Measurements from ENCODE around the gene L3MBTL1. TPM values are rescaled to one million over a fixed set of nuclear protein-coding genes. Genes with fewer than 3 reads are reported as not detected.
"Not testable (repeated sequence)": the region's sequence is repeated elsewhere in the genome, so short reads cannot be mapped to it uniquely, and the experiment has no call there.

L3MBTL1 gene
- total RNA-seq, 2 experiments from 2014 or later: 4.4 to 5.2 TPM

GRCh38 chr20:43492101-43492500 lies 15.4 kb upstream of the L3MBTL1 start:
- ChIA-PET POLR2A (no interaction called here), CTCF (no interaction called here)

DNA sequence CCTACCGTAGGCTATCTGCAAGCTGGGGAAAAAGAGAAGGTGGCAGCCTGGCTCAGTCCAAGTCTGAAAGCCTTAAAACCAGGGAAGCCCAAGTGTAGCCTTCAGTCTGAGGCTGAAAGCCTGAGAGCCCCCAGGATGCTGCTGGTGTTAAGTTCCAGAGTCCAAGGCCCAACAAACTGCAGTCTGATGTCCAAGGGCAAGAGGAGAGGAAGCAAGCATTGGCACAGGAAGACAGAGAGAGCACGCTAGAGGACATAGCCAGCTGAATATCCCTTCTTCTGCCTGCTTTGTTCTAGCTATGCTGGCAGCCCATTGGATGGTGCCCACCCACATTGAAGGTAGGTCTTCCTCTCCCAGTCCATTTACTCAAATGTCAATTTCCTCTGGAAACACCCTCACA lies 12.1 kb upstream of the L3MBTL1 start:
- ChIA-PET CTCF (no interaction called here), POLR2A (no interaction called here)

DNA sequence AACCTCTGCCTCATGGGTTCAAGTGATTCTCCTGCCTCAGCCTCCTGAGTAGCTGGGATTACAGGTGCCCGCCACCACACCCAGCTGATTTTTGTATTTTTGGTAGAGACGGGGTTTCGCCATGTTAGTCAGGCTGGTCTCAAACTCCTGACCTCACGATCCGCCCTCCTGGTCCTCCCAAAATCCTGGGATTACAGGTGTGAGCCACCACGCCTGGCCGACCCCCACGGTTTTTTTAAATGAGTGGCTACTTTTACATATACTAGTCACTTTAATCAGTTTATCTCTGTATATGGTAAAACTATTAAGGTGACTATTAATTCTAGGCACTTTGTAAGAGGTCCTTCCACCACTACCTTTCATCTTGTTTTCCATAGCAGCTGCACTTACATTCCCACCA lies 5.5 kb upstream of the L3MBTL1 start:
- CTCF ChIA-PET, POLR2A ChIA-PET: not testable (repeated sequence)

DNA sequence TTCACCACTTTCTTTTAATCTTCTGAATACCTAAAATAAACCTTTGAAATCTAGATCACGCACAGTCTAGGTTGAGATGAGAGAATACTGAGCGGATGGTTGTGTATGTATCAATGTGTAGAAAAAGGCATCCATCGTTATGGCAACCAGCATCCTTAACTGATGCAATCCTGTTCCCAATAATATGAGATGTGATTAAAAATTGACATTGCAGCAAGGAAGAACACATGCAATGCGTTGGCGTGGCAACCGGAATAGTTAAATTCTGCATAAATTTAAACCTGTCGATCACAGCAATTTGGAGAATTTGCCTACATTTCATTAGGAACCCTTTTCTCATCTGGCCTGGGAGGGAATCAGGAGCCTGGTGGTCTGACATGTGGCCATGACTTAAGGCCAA lies 1.3 kb upstream of the L3MBTL1 start:
- CTCF ChIA-PET: no interaction called here
- POLR2A ChIA-PET: no interaction called here

DNA sequence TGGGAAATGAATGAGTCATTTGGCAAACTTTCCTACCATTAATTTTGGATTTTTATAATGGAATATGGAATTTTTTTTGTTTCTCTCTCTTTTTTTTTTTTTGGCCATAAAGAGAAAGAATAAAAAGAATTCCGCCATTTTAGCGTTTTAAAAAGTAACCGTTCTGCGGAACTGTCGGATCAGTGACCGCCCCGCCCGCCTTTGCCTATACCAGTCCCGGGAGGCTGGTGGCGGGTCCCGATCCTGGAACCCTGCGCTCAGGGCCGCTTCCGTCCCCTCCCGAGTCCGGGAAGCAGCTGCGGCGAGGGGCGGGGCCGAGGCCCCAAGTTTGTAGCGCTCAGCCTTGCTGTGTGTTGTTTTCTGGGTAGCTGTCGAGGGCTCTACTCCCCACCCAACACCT lies 609 bp downstream of the L3MBTL1 start:
- POLR2A ChIA-PET: no interaction called here
- CTCF ChIA-PET: no interaction called here

GRCh38 chr20:43508604-43509040 lies 1.1 kb downstream of the L3MBTL1 start:
- POLR2A ChIA-PET: no interaction called here
- CTCF ChIA-PET: no interaction called here

GRCh38 chr20:43511879-43512278 lies 4.4 kb downstream of the L3MBTL1 start:
- ChIA-PET POLR2A (interaction anchor here (0.6 kb wide), 1 partner anchor 249 kb away, joined by 5 read pairs; no protein-coding TSS in a partner anchor), CTCF (no interaction called here)

DNA sequence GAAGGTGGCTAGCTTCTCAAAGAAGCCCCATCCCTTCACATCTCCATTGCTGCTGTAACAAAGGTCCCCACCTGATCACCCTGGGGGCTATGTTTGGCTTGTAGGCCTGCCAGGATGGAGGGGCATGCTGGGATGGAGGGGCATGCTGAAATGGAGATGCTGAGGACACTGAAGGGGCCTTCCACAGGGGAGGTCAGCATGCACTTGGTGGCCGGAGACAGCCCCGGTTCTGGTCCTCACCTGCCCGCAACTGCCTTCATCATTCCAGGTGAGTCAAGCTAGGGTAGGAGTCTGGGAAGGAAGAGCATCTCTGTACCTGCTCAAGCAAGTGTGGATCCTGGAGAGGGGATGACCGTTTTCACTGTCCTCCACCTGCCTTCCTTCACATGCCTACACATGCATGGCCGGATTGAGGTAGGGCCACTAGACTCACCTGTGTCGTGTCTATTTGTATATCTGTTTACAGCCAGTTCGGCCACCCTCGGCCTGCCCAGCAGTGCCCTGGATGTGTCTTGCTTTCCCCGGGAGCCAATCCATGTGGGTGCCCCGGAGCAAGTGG lies 6.0 kb downstream of the L3MBTL1 start:
- ChIA-PET CTCF (interaction anchor here (2.6 kb wide), 1 partner anchor 64 kb away, joined by 9 read pairs; no protein-coding TSS in a partner anchor), POLR2A (no interaction called here)

- POLR2A ChIA-PET: interaction anchor here (1.0 kb wide), 1 partner anchor 57 kb away, joined by 3 read pairs; the partner anchor contains the start of gene SRSF6
These were observed 6.6 kb downstream of the L3MBTL1 start for GRCh38 chr20:43513931-43514647.

DNA sequence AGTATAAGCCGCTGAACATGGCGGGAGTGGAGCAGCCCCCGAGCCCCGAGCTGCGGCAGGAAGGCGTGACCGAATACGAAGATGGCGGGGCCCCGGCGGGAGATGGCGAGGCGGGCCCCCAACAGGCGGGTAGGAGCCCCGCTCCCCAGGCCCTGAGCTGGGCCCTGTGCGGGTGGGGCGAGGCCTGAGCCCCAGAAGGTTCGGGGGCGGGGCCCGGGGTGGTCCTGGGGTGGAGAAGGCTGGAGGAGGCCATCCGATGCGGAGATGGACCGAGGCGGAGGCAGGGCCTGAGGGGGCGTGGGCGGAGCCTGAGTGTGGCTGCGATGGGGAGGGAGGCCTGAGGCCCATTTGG lies 7.1 kb downstream of the L3MBTL1 start:
- CTCF ChIA-PET: interaction anchor here (2.6 kb wide), 1 partner anchor 65 kb away, joined by 9 read pairs; no protein-coding TSS in a partner anchor
- POLR2A ChIA-PET: interaction anchor here (1.0 kb wide), 1 partner anchor 57 kb away, joined by 3 read pairs; the partner anchor contains the start of gene SRSF6

More at GRCh38 chr20:43513931-43514647, 6.6 kb downstream of the L3MBTL1 start:
- CTCF ChIA-PET: interaction anchor here (2.6 kb wide), 1 partner anchor 65 kb away, joined by 9 read pairs; no protein-coding TSS in a partner anchor

DNA sequence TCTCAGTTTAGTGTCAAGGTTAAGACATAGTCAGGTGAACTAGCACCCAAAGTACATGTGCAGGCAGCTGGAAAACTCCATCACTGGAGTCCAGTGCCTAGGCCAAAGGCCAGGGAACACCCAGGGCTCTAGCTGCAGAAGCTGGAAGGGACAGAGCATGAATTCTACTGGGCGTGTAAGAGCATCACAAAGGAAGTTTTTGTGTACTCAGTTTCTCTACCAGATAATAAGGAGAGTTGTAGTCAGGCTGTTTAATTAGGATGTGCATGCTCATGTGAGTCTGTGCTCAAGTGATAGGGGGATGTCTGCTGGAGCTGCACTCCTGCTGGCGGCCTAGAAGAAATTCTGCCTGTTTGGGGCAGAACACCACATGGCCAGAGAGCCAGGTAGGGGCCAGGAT lies 8.1 kb downstream of the L3MBTL1 start:
- ChIA-PET POLR2A (no interaction called here), CTCF (interaction anchor here (2.6 kb wide), 1 partner anchor 66 kb away, joined by 9 read pairs; no protein-coding TSS in a partner anchor)

DNA sequence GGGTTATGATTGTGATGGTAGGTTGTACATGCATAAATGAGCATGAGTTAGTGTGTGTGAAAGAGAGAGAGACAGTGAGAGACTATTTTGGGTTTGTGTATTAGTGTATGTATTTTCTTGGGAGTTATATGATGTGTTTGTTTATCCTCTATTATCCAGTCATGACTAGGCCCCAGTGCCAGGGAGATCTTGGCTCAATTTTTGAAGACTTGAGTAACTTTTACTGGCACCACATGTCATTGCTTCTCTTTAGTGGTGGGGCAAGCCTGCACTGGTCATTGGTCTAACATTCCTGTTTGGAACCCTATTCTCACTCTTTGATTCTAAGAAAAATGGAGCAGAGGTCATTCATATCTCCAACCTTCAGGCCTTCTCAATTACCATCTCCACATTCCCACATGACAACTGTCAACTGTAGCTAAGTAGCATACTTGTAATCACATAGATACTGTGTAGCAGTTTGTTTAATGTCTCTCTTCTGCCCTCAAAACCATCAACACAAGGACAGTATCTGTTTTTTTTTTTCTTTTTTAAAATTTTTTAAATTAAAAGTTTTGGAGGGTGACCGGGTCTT lies 8.8 kb downstream of the L3MBTL1 start:
- ChIA-PET CTCF (no interaction called here), POLR2A (no interaction called here)

DNA sequence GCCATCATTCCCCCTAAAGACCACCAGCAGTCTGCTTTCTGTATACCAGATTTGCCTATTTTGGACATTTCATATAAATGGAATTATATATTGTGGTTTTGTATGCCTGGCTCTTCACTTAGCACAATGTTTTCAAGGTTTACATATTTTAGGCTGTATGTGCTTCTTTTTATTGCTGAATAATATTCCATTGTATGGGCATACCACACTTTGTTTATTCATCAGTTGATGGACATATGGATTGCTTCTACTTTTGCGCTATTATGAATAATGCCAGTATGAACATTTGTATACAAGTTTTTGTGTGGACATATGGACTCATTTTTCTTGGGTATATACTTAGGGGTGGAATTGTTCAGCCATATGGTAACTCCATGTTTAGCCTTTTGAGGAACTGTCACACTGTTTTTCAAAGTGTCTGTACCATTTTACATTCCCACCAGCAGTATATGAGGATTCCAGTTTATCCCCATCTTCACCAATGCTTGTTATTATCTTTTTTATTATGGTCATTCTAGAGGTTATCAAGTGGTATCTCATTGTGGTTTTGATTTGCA lies 12.7 kb downstream of the L3MBTL1 start:
- CTCF ChIA-PET: no interaction called here
- POLR2A ChIA-PET: no interaction called here

- POLR2A ChIA-PET: no interaction called here
- CTCF ChIA-PET: interaction anchor here (2.0 kb wide), 1 partner anchor 13 kb away, joined by 5 read pairs; no protein-coding TSS in a partner anchor
These were observed 17.5 kb downstream of the L3MBTL1 start for GRCh38 chr20:43525021-43525420.

DNA sequence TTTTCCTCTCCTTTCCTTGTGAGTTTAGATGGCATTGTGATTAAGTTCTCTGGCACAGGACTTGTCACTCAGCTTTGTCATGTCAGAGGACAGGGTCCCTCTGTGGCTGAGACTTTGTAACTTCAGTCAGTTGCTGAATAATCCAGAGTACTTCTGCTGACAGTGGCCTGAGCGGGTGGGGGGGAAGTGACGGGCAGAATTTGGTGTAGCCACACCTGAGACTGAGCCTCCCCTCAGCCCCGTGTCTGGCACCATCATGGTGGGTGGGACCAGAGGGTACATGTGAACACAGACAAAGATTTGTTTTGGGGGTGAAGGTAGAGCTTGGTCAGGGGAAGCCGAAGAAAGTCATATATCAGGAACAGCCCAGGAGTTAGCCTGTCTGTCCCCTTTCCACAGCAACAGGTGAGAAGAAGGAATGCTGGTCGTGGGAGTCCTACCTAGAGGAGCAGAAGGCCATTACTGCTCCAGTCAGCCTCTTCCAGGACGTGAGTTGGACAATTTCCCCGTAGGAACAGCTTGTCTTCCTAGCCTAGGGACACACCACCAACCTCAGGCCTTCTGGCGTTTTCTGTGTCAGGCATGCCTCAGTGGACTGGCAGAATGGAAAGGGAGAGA lies 20.9 kb downstream of the L3MBTL1 start:
- CTCF ChIA-PET: no interaction called here
- POLR2A ChIA-PET: no interaction called here

- POLR2A ChIA-PET: no interaction called here
- CTCF ChIA-PET: interaction anchor here (1.0 kb wide), 1 partner anchor 9 kb away, joined by 5 read pairs; no protein-coding TSS in a partner anchor
These were observed 21.6 kb downstream of the L3MBTL1 start for GRCh38 chr20:43529051-43529450.

GRCh38 chr20:43529457-43530153 lies 22.1 kb downstream of the L3MBTL1 start:
- POLR2A ChIA-PET: no interaction called here
- CTCF ChIA-PET: interaction anchor here (1.0 kb wide), 1 partner anchor 8 kb away, joined by 5 read pairs; no protein-coding TSS in a partner anchor

GRCh38 chr20:43530321-43531090 lies 23.0 kb downstream of the L3MBTL1 start:
- ChIA-PET CTCF (no interaction called here), POLR2A (no interaction called here)

GRCh38 chr20:43531091-43531443 lies 23.6 kb downstream of the L3MBTL1 start:
- ChIA-PET POLR2A (no interaction called here), CTCF (no interaction called here)
